NCI-H187 treated with DMSO at 0.1 percent for 48 hours (cell line): Measurements from ENCODE around the gene PDGFA.

Experiments
- DNase-seq: peaks from one replicate; lab custom pipeline; 2025; lab: John Stamatoyannopoulos, UW

Gene PDGFA

GRCh38 chr7:489876-490275 lies 29.8 kb downstream of the PDGFA start:
- DNase-seq, result no peak

DNA sequence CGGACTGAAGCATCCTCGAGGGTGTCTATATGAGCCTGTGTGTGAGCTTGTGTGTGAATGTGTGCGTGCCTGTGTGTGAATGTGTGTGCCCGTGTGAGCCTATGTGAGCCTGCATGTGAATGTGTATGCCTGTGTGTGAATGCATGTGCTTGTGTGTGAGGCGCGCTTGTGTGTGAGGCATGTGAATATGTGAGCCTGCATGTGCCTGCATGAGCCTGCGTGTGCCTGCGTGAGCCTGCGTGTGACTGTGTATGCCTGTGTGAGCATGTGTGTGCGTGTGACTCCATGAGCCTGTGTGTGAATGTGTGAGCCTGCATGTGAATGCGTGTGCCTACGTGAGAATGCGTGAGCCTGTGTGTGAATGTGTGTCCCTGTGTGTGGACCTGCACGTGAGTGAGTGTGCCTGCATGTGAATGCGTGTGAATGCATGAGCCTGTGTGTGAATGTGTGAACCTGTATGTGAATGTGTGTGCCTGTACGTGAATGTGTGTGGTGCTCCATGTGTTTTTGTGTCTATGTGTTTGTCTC lies 33.4 kb downstream of the PDGFA start:
- DNase-seq, result no peak

- no peak for DNase-seq
Observed at GRCh38 chr7:485188-486081, 34.2 kb downstream of the PDGFA start.

GRCh38 chr7:484356-485101 lies 35.1 kb downstream of the PDGFA start:
- DNase-seq, result no peak

- no peak for DNase-seq
Observed at GRCh38 chr7:483656-484355, 35.8 kb downstream of the PDGFA start.

- DNase-seq, result no peak
Observed at GRCh38 chr7:482521-483083, 37.0 kb downstream of the PDGFA start.

GRCh38 chr7:481219-481930 lies 38.3 kb downstream of the PDGFA start:
- no peak for DNase-seq

GRCh38 chr7:480531-481218 lies 39.0 kb downstream of the PDGFA start:
- DNase-seq, result no peak

DNA sequence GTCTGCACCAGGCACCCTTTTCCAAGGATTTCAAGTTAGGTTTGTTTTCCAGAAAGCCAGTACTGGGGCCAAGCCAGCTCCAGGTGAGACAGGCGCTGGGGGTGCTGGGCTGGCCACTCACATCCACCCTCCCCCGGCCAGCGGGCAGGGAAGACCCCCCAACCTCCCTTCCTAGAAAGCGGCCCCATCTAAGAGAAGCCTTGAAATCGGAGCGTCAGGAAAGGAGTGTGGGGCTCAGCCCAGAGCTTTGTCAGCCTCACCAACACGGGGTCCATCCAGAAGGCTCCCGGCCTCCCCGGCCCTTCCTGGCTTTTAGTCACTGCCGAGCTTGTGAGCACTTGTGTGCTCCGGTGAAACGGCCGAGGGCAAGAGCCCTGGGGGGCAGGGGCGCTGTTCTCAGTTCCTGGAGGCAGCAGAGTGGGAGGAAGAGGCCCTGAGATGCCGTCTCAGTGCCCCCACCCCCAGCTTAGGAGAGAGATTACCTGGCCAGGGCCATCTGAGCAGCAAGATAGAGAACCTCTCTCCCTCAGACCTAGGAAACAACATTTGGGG lies 39.6 kb downstream of the PDGFA start:
- DNase-seq, result no peak

- DNase-seq, result no peak
Observed at GRCh38 chr7:479115-479947, 40.3 kb downstream of the PDGFA start.

GRCh38 chr7:477626-478220 lies 41.9 kb downstream of the PDGFA start:
- DNase-seq, result no peak

DNA sequence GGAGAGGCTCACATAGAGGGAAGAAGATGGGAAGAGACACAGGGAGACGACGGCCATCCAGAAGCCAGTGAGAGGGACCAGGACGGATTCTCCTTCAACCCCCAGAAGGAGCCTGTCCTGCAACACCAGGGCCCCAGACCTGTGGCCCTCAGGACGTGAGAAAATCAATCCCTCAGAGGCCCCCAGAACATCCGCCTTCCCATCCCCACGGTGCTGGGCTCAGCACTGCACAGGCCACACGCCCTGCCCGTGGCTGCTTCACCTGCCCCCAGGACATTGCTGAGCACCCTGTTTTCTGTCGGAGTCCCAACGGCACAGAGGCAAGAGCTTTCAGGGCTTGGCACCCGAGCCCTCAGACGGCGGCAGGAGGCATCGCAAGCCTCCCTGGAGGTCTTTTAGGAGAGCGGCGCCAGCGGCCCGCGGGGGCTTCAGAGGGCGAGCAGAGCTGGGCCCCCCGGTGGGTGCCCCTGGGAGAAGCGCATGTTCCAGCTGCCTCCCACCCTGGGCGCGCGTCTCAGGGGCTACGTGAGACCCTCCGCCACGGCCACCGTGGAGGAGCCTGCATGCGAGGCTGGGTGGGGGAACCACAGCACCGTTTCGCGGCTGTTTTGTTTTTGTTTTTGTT lies 42.8 kb downstream of the PDGFA start:
- DNase-seq, result no peak

DNA sequence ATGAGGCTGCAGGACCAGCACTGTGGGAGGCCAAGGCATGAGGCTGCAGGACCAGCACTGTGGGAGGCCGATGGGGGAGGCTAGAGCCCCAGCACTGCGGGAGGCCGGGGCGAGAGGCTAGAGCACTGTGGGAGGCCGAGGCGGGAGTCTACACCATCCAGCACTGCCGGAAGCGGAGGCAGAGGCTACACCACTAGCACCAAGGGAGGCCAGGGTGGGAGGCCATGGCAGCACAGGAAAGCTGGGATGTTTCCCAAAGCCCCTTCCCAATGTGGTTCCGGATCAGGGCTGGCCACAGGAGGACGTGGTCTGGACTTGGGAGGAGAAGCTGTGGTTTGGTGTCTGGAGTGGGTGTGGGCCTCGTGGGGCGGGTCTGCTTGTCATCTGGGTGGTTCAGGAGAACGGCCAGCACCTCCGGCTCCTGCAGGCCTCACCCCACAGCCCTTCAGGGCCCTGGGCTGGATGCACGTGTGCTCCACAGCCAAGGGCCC lies 43.6 kb downstream of the PDGFA start:
- DNase-seq, result no peak

DNA sequence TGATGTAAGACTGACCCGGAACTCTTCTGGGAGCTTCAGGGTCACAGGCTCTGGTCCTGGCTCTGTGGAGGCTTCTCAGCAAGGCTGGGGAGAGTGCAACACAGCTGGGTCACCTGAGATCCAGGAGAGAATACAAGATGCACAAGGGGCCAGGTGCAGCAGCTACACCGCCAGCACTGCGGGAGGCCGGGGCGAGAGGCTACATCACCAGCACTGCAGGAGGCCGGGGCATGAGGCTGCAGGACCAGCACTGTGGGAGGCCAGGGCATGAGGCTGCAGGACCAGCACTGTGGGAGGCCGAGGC lies 44.3 kb downstream of the PDGFA start:
- no peak for DNase-seq

DNA sequence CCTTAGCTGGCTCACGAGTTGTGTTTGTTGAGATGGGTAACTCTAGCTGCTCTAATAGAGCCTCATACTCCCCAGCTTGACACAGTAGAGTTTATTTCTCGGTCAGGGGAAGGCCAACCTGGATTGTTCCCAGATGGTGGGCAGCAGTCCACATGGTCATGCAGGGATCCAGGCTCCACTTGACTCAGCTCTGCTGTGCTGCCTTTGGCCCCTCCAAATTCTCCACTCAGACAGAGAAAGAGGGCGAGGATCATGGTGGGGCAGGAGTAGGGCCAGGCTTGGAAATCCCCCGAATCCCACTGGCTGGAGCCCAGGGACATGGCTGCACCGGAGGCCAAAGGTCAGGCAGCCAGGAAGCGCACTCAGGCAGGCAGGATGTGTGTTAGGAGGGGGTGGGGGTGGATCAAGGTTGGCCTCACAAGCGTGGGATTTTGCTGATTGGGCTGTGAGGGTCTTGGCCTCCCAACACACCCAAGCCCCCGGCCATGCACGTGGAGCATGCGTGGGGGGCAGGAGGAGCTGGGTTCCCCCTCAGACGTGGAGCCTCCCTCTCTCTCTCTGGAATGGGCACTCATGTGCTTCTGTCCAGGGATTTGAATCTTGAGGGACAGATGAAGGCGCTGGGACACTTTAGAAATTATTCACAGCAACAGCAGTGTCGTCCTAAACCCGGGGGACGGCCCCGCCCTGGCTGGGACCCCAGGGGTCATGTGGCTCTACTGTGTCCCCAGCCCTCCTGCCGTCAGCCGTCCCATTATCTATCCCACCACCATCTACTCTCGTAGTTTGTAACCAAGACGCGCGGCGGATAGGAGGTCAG lies 44.8 kb downstream of the PDGFA start:
- DNase-seq, result no peak

DNA sequence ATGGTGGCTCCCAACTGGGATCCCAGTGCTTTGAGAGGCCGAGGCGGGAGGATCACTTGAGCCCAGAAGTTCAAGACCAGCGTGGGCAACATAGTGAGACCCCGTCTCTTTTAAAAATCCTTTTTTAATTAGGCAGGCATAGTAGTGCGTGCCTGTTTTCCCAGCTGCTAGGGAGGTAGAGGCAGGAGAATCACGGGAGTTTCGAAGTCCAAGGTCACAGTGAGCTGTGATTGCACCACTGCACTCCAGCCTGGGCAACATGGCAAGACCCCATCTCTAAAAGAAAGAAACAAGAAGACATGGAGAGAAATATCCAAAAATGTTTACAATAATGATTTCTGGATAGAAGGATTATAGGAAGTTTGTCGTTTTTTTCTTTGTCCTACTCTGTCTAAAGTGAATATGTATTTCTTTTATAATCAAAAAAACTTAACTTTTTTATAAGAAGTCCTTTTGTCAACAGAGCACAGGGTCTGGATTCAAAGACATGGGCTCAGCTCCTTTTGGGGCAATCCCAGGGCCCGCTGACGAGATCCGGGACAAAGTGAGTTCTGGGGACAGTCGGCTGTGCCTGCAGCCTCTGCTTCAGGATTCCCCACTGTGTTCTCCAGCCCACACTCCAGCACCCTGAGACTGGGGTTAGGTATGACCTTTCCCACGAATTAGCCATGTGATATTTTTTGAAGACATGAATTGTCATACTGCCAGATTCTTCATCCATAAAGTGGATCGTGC lies 45.6 kb downstream of the PDGFA start:
- DNase-seq, result no peak

GRCh38 chr7:473211-473734 lies 46.4 kb downstream of the PDGFA start:
- no peak for DNase-seq
